Activated CD8-positive, alpha-beta T cell treated with anti-CD3 and anti-CD28 coated beads for 36 hours (primary cell): ENCODE results near the gene SPINK7. TPM values are rescaled to one million over a fixed set of nuclear protein-coding genes. Genes with fewer than 3 reads are reported as not detected.

ENCODE experiments used
- ATAC-seq: fragments of 200-7000 bp; cut with Tn5 transposase; one replicate; pipeline ENCODE4 v1.10.0; 2021; ENCODE audit warnings: mild to moderate bottlenecking, moderate library complexity
- CTCF ChIA-PET: fragments of 350-600 bp; sonication (Branson Sonifier 250); formaldehyde crosslinking; loops from one replicate; lab custom pipeline; 2021; ENCODE audit warnings: antibody characterized with exemption; lab: Charles Lee
- POLR2A ChIA-PET: fragments of 350-600 bp; sonication (Branson Sonifier 250); formaldehyde crosslinking; loops from one replicate; lab custom pipeline; 2021; ENCODE audit warnings: antibody characterized with exemption; lab: Charles Lee
- DNase-seq: peaks from one replicate; pipeline ENCODE4 v3.0.0-alpha.2; 2020
- H3K27ac Mint-ChIP-seq: one replicate; pipeline ENCODE4 v1.8.0; 2021; ENCODE audit warnings: mild to moderate bottlenecking, mixed read lengths
- H3K27me3 Mint-ChIP-seq: one replicate; pipeline ENCODE4 v1.8.0; 2021; ENCODE audit warnings: mixed read lengths
- H3K36me3 Mint-ChIP-seq: one replicate; pipeline ENCODE4 v1.8.0; 2021; ENCODE audit warnings: low read depth, mixed read lengths
- H3K4me1 Mint-ChIP-seq: one replicate; pipeline ENCODE4 v1.8.0; 2021; ENCODE audit warnings: low read depth, mixed read lengths
- H3K4me3 Mint-ChIP-seq: one replicate; pipeline ENCODE4 v1.8.0; 2021; ENCODE audit warnings: mild to moderate bottlenecking, moderate library complexity, mixed read lengths
- H3K9me3 Mint-ChIP-seq: one replicate; pipeline ENCODE4 v1.8.0; 2021; ENCODE audit warnings: mixed read lengths
- intact Hi-C: fragments of 100-400 bp; cut with micrococcal nuclease; formaldehyde crosslinking; loops from one replicate; pipeline ENCODE4 v1.10.0; 2022
- total RNA-seq, 2 experiments: library from RNA; stranded (reverse); gene quantifications; one replicate each; pipeline ENCODE4 v1.2.3, GENCODE V29; 2021
- TF ChIP-seq, protein P1 (sequence below): fragments of 200-600 bp; IDR thresholded peaks from one replicate; pipeline ENCODE4 v1.8.0; 2022; ENCODE audit warnings: antibody characterized with exemption, mild to moderate bottlenecking

Gene SPINK7
- total RNA-seq, 2 experiments from 2014 or later, result not detected

DNA sequence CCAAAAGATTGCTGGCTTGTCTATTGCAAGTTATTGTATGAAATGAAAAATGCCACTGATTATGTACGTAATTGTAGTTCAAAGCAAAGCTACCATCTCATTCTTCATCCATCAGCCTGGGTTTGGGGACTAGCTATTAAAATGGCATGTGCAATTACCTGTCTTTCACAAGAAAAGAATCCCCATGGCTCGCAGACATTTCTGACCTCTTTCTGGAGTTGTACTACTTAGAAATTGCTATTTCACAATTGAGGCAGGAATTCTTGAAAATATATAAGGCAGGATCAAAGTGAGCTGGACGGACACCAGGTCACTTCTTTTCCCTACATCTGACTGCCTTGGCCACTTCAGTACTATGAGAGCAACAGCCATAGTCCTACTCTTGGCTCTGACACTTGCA lies 23.0 kb downstream of the SPINK7 start, which contains the start of gene SPINK9:
TSS of gene SPINK9 (plus strand) at position 301 of the 400 bp plus-strand sequence. CDS start at position 356, 55 bp downstream.
- no peaks in the 10 kb centered on the region for H3K4me1 Mint-ChIP-seq
- DNase-seq (no peak), ATAC-seq (no peak)
- TF ChIP-seq, protein P1, sequence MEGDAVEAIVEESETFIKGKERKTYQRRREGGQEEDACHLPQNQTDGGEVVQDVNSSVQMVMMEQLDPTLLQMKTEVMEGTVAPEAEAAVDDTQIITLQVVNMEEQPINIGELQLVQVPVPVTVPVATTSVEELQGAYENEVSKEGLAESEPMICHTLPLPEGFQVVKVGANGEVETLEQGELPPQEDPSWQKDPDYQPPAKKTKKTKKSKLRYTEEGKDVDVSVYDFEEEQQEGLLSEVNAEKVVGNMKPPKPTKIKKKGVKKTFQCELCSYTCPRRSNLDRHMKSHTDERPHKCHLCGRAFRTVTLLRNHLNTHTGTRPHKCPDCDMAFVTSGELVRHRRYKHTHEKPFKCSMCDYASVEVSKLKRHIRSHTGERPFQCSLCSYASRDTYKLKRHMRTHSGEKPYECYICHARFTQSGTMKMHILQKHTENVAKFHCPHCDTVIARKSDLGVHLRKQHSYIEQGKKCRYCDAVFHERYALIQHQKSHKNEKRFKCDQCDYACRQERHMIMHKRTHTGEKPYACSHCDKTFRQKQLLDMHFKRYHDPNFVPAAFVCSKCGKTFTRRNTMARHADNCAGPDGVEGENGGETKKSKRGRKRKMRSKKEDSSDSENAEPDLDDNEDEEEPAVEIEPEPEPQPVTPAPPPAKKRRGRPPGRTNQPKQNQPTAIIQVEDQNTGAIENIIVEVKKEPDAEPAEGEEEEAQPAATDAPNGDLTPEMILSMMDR, result no peak
- CTCF ChIA-PET, result interaction anchor here (1.3 to 2.4 kb wide), 2 partner anchors 12 to 29 kb away, joined by 3 to 7 read pairs; no protein-coding TSS in a partner anchor
- POLR2A ChIA-PET, result no interaction called here
- peaks cover 4% of the 10 kb centered on the region for H3K9me3 Mint-ChIP-seq
- H3K36me3 Mint-ChIP-seq, result no peaks in the 10 kb centered on the region
- H3K4me3 Mint-ChIP-seq, result no peak within 1 kb of the TSS
- no peak within 1 kb of the TSS for H3K27ac Mint-ChIP-seq
- intact Hi-C loops, result no loop called here
- H3K27me3 Mint-ChIP-seq, result no peaks in the 10 kb centered on the region

DNA sequence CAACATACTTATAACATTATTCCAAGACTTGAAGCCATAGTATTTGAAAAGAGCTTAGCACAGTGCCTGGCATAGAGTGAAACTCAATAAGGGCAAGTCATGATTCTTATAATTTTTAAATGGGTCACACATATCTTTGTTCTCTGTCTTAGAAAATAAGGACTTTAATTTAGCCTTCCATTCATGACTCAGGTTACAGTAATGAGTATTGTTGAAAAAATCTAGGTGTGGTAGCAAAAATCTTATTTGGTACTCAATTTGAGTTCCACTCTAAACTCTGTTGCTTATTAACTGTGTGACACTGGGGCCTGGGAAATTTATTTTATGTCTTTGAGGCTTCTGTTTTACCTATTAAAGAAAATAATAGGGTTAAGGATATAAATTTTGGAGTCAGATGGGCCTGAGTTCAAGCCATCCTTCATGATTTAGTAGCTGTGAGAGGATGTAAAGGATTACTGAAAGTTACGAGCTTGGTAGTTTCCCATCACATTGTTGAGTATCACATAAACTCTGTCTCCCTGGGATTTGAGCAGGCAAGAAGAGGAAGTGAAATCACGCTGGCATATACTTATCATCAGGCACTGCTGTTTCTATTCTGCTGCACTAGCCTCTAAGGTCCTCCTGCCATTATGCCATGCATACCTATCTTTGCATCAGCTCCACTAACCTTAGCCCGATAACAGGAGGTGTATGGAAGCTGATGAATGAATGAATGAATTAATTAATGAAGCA lies 24.6 kb downstream of the SPINK7 start:
- no peaks in the 10 kb centered on the region for H3K36me3 Mint-ChIP-seq
- ATAC-seq, result no peak
- CTCF ChIA-PET, result interaction anchor here (0.8 to 2.4 kb wide), 2 partner anchors 10 to 38 kb away, joined by 4 to 7 read pairs; no protein-coding TSS in a partner anchor

DNA sequence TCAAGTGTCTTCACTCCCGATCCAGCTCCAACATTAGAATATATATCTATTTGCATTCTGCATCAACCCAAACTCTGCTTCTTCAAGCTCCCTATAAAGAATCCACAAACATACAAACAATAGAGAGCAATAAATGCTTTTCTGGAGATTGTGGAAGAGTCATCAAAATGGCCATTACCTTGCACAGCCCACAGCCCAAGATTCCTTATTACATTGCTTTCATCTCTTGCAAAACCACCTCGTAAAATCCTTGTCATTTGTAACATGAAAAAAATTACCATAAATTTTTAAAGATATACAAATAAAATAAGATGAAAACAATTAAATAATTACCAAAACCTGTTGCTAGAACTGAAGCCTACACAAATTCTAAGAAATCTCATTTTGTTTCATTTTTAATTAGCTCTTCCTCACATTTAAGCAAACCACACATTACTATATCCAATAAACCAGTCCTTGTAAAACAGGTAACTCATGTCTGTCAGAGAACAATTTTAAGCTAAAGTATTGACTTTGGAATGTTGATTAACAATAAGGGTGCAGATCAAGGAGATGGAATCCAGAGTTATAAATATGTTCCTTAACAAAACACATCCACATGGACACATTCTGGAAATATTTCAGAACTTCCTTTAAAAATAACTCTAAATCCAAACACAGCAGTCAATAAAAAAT lies 30.3 kb downstream of the SPINK7 start:
- H3K4me1 Mint-ChIP-seq, result no peaks in the 10 kb centered on the region
- no peak overlapping the region for H3K4me3 Mint-ChIP-seq
- ATAC-seq (no peak), DNase-seq (no peak)
- TF ChIP-seq, protein P1, result no peak
- ChIA-PET POLR2A (no interaction called here), CTCF (no interaction called here)
- no peaks in the 10 kb centered on the region for H3K27me3 Mint-ChIP-seq
- H3K9me3 Mint-ChIP-seq, result no peaks in the 10 kb centered on the region
- intact Hi-C loops, result no loop called here
- no peaks in the 10 kb centered on the region for H3K36me3 Mint-ChIP-seq
- H3K27ac Mint-ChIP-seq, result no peak overlapping the region

More for the DNA sequence above, 24.6 kb downstream of the SPINK7 start:
- TF ChIP-seq, protein P1, result no peak
- intact Hi-C loops, result no loop called here
- no peaks in the 10 kb centered on the region for H3K27me3 Mint-ChIP-seq
- H3K4me1 Mint-ChIP-seq, result no peaks in the 10 kb centered on the region
- no peak overlapping the region for H3K27ac Mint-ChIP-seq
- H3K4me3 Mint-ChIP-seq, result no peak overlapping the region
- H3K9me3 Mint-ChIP-seq, result no peaks in the 10 kb centered on the region
- POLR2A ChIA-PET, result no interaction called here
- no peak for DNase-seq

DNA sequence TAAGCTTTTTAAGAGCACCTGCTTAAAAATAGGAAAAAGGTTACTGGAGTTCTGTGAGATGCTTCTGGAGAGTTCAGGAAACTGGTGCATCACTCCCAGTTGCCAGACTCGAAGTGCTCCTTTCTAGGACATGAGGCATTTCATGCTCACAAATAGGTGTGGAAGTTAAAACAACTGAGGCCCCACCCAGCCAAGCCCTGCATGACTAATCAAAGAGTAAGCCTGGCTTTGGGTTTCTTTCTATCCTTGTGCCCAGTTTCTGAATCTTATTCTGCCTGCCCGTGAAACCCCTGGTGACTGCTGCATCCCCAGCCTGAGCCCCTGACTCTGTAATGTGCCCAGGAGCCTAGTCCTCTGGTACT lies 30.8 kb downstream of the SPINK7 start:
- intact Hi-C loops, result no loop called here
- POLR2A ChIA-PET, result no interaction called here
- DNase-seq, result no peak

More for the DNA sequence above, 30.8 kb downstream of the SPINK7 start:
- Mint-ChIP-seq H3K4me3 (no peak overlapping the region), H3K27ac (no peak overlapping the region), H3K9me3 (no peaks in the 10 kb centered on the region), H3K4me1 (no peaks in the 10 kb centered on the region), H3K27me3 (no peaks in the 10 kb centered on the region), H3K36me3 (no peaks in the 10 kb centered on the region)
- CTCF ChIA-PET, result no interaction called here
- no peak for ATAC-seq
- TF ChIP-seq, protein P1, result no peak
